HCEC 1CT (cell line): ENCODE data around the gene CBS.
"Not testable (repeated sequence)": the region's sequence is repeated elsewhere in the genome, so short reads cannot be mapped to it uniquely, and the experiment has no call there.

Experiments used
- DNase-seq: peaks from one replicate; pipeline ENCODE4 v3.0.0-alpha.2; 2017

The CBS gene

GRCh38 chr21:43066690-43067089 is 8.9 kb downstream of the CBS start:
- DNase-seq = not testable (repeated sequence)

GRCh38 chr21:43065991-43066390 is 9.6 kb downstream of the CBS start:
- not testable (repeated sequence) for DNase-seq

- DNase-seq = not testable (repeated sequence)
Measured at GRCh38 chr21:43064265-43064917, 11.2 kb downstream of the CBS start.

- DNase-seq = not testable (repeated sequence)
Measured at GRCh38 chr21:43062955-43063664, 12.5 kb downstream of the CBS start.

GRCh38 chr21:43053112-43053511 is 22.5 kb downstream of the CBS start:
- not testable (repeated sequence) for DNase-seq

- DNase-seq = not testable (repeated sequence)
Measured at GRCh38 chr21:43045876-43046821, 29.5 kb downstream of the CBS start.

GRCh38 chr21:43045165-43045875 is 30.3 kb downstream of the CBS start:
- DNase-seq = not testable (repeated sequence)

- DNase-seq = not testable (repeated sequence)
Measured at GRCh38 chr21:43044547-43044946, 31.1 kb downstream of the CBS start.

- DNase-seq = not testable (repeated sequence)
Measured at GRCh38 chr21:43043291-43043690, 32.3 kb downstream of the CBS start.

- not testable (repeated sequence) for DNase-seq
Measured at GRCh38 chr21:43042169-43042568, 33.5 kb downstream of the CBS start.

GRCh38 chr21:43038659-43039044 is 37.0 kb downstream of the CBS start:
- not testable (repeated sequence) for DNase-seq

- not testable (repeated sequence) for DNase-seq
Measured at GRCh38 chr21:43037918-43038658, 37.5 kb downstream of the CBS start.

- DNase-seq = not testable (repeated sequence)
Measured at GRCh38 chr21:43036889-43037288, 38.7 kb downstream of the CBS start.

- DNase-seq = no peak
Measured at GRCh38 chr21:43034826-43035225, 40.8 kb downstream of the CBS start.

GRCh38 chr21:43034101-43034500 is 41.5 kb downstream of the CBS start:
- peak; percentile 41 for DNase-seq

- DNase-seq = no peak
Measured at GRCh38 chr21:43031121-43031619, 44.5 kb downstream of the CBS start.

GRCh38 chr21:43029785-43030184 is 45.9 kb downstream of the CBS start:
- DNase-seq = no peak

- no peak for DNase-seq
Measured at GRCh38 chr21:43027846-43028731, 47.5 kb downstream of the CBS start.

GRCh38 chr21:43025636-43026180 is 49.9 kb downstream of the CBS start:
- peak; percentile 53 for DNase-seq

GRCh38 chr21:43024439-43025136 is 51.0 kb downstream of the CBS start:
- no peak for DNase-seq
